GM19452 (cell line): ENCODE data around the gene BEND7.
"Not testable (repeated sequence)": the region's sequence is repeated elsewhere in the genome, so short reads cannot be mapped to it uniquely, and the experiment has no call there.

Experiments
- ATAC-seq: cut with Tn5 transposase; IDR thresholded peaks from one replicate; pipeline ENCODE4 v1.9.1; 2021; ENCODE audit not compliant: unreplicated experiment

BEND7 gene

DNA sequence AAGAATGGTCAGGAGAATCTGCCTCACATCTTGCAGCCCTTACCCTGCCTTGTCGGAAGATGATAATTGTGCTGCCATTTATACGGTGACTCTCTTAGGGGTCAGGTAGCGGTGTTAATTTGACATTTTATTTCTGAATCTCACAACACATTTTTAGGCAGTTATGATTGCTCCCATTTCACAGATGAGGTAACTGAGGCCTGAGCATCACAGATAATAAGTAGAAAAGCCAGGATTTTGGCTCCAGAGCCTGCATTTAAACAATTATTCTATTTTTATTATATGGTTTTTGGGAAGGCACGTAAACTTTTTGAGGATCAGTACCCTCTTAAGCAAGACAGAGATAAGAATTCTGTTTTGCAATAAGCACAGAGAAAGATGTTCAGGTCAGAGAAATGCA lies 103.4 kb downstream of the BEND7 start:
- no peak for ATAC-seq

DNA sequence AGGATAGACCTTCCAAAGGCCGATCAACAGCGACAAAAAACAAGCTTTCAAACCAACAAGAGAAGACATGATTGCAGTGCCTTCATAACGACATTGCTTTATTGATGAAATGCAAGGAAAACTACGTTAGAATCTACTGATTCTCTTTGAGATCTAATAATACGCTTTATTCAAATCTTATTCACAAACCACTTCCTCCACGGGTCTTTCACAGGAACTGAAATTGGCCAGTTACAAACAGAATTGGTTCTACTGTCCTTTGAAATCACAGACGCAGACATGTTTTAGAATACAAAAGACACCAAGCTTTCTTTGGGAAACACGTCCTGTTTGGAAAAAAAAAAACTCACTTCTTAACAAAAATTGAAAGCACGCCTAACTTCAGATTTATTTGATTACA lies 106.0 kb downstream of the BEND7 start:
- no peak for ATAC-seq

DNA sequence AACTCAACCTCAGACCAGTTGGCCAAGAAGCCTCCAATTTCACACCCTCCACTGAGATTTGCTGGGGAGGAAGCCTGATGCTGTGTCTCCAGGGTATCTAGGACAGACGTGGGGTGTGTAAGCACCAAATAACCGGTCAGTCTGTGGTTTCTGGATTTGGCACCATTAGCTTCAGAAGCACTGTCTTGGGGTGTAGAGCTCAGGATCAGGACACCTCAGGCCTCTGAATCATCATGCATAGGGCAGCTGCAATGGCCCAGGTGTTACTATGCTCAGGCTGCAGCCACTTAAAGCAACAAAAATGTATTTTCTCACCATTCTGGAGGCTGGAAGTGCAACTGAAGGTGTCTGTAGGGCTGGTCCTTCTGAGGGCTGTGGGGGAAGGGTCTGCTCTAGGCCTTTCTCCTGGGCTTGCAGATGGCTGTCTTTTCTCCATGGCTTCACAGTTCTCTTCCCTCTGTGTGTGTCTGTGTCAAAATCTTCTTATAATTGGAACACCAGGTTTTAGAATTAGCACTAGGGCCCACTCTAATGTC lies 107.4 kb downstream of the BEND7 start:
- no peak for ATAC-seq

DNA sequence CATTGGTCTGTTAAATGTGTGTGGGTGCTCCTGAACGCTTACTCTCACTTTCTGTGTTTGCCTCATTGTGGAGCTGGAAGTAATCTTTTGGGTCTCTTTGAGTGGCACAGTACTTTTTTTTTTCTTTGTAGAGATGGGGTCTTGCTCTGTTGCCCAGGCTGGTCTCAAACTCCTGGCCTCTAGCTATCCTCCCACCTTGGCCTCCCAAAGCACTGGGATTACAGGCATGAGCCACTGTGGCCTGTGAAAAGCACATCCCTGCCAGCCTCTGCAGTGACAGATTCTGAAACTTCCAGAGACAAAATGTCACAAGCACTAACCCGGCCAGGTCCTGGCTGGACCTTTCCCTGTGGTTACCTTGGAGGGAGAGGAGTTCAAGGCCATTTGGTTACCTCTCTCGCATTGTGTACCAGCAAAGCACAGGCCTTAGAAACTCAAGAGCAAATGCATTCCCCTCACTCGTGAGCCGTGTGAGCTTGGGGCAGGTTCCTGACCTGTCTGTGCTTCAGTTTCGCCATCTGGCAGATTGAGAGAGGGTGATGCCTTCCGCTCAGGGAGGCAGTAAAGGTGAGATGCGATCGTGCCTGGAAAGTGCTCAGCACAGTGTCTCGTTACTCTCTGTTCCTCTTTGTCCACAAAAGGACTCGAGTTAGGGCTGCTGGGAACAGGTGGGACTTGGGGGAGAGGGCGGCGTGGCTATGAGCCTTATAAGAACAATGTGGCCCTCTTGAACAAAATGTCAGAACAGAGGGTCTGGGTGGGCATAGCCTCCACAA lies 108.1 kb downstream of the BEND7 start:
- ATAC-seq, result no peak

DNA sequence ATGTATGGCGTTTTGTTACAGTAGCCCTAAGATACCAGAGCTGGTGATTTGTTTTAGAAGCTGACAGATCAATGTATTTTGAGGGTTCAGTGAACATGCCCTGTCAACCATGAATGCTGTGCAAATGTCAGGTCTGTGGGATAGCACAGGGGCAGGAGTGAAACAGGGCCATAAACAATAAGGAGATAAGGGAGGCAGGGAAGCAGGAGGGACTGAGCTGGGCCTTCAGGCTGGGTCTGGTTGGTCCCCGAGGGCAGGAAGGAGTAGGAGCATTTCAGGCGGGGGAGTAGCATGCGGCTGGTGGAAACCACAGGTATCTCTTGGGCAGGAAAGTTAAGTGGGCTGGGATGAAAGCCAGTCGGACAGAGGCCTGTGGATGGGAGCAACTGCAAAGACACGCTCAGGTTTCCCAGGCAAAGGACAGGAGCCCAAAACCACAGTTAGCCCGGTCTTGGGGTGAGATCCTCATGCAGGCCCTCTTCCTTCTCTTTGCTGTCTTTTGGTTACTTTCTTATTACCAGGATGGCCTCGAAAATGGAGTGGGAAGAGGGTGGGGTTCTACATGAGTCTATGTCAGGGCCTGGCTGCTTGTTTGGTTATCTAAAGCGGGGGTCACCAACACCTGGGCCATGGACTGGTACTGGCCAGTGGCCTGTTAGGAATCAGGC lies 111.2 kb downstream of the BEND7 start:
- ATAC-seq, result no peak

DNA sequence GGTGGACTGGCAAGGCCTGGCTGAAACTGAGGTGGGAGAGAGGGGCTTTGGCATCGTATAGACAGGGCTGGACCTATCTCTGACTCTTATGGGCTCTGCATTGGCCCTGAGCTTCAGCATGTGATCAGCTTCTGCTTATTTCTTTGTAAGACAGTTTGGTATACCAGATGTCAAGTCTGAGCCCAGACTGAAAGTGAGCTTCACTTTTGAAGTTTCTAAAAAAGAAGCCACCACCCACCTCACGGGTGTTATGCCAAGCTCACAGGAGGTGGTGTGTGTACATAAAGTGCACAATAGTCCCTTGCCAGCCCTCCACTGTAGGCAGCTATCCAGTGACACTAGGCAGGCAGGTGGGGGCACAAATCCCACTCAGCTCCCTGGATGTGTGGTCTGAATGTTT lies 112.1 kb downstream of the BEND7 start:
- ATAC-seq, result no peak

DNA sequence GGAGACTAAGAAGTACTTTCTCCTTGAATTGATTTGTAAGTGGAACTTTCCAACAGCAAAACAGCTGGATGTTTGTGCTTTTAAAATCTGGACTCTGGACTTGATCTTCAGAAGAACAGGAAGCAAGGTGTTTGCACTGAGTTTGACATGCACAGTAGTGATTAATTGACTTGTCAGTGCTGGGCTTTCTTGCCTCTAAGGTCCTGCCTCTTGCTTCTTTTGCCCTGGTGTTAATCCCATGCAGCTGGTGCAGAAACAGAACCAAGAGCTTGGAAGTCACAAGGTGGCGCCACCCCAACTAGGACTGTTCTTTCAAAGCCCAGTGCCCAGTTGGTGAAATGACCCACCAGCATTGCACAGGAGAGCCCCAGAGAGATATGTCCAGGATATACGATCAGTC lies 114.0 kb downstream of the BEND7 start:
- no peak for ATAC-seq

DNA sequence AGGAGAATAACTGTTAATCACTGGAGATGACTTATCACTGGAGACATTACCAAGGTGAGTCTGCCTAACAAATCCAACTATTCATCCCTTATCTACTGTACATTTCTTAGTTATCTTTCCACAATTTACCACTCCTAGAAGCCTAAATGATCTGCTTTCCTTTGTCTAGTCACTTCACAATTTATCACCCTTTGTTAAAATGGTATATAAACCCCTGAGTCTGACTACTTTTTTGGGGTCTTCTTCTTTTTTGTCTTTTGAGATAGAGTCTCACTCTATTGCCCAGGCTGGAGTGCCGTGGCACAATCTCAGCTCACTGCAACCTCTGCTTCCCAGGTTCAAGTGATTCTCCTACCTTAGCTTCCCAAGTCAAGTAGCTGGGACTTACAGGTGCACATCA lies 114.7 kb downstream of the BEND7 start:
- ATAC-seq, result no peak

DNA sequence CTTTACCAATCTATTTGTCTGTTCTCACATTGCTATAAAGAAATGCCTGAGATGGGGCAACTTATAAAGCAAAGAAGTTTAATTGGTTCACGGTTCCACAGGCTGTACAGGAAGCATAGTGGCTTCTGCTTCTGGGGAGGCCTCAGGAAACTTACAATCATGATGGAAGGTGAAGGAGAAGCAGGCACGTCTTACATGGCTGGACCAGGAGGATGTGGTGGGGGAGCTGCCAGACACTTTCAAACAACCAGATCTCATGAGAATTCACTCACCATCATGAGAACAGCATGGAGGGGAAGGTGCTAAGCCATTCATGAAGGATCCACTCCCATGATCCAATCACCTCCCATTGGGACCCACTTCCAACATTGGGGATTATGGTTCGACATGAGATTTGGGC lies 115.9 kb downstream of the BEND7 start:
- no peak for ATAC-seq

DNA sequence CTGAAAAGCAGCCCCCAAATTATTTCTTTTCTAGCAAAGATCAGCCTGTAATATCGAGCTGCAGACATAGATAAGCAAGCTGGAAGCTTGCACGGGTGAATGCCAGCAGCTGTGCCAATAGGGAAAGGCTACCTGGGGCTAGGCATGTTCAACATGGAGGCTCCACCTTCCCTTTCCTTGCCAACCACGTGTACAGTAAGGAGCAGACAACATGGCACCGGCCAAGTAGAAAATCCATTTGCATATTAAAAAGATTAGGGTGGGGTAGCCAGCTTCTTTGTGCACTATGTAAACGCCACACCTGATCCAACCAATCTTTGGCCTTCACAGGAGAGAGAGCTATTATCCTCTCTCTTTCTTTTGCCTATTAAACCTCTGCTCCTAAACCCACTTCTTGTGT lies 124.0 kb downstream of the BEND7 start:
- no peak for ATAC-seq

DNA sequence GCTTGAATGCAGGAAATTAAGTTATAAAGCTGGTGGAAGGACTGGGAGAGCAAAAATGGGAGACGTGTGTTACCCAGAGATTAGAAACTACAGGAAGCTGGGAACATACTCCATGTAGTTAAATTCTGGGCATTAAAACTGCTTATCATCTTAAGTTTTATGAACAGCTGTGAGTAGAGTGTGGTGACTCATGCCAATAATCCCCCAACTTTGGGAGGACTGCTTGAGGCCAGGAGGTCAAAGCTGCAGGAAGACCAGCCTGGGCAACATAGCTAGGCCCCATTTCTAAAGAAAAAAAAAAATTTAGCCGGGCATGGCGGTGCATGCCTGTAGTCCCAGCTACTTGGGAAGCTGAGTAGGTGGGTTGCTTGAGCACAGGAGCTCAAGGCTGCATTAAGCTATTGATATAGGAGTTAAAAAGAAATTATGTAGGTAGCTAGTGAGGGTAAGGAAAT lies 124.5 kb downstream of the BEND7 start:
- no peak for ATAC-seq

DNA sequence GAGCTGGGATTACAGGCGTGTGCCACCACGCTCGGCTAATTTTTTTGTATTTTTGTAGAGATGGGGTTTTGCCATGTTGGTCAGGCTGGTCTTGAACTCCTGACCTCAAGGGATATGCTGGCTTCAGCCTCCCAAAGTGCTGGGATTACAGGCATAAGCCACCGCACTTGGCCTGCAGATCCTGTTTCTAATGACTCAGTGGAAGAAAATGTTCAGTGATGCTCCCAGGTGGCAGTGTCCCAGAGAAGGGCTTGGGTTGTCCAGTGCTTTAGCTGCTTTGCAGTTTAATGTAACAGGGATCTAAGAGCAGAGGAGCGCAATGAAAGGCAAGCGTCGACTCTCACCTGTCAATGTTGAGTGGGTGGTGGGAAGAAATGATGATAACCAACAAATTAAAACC lies 125.4 kb downstream of the BEND7 start:
- not testable (repeated sequence) for ATAC-seq

DNA sequence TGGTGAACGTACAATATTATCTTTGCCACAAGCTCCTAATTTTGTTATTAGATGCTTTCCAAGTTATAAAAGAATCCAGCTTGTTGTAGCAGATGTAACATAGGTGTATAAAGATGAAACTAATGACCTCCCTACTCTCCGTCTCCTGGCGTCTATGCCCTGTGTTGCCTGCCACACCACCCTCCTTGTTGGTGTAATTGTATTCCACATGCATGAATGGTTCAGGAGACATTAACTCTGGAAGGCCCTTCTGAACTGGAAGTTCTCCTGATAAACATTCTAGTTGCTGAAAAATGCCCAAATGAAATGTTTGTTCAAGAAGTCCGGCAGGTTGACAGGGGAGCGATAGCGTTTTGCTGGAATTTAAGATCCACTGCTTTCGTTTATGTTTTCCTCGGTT lies 126.8 kb downstream of the BEND7 start:
- no peak for ATAC-seq

DNA sequence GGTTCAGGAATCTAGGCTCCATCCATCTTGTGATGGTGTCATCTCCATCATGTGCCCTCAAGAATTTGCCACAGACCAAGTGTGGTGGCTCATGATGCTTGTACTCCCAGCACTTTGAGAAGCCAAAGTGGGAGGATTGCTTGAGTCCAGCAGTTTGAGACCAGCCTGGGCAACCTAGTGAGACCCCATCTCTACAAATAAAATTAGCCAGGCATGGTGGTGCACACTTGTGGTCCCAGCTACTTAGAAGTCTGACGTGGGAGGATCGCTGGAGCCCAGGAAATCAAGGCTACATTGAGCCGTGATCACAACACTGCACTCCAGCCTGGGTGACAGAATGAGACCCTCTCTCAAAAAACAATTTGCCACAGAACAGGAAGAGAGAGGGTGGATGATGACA lies 127.7 kb downstream of the BEND7 start:
- ATAC-seq, result no peak

DNA sequence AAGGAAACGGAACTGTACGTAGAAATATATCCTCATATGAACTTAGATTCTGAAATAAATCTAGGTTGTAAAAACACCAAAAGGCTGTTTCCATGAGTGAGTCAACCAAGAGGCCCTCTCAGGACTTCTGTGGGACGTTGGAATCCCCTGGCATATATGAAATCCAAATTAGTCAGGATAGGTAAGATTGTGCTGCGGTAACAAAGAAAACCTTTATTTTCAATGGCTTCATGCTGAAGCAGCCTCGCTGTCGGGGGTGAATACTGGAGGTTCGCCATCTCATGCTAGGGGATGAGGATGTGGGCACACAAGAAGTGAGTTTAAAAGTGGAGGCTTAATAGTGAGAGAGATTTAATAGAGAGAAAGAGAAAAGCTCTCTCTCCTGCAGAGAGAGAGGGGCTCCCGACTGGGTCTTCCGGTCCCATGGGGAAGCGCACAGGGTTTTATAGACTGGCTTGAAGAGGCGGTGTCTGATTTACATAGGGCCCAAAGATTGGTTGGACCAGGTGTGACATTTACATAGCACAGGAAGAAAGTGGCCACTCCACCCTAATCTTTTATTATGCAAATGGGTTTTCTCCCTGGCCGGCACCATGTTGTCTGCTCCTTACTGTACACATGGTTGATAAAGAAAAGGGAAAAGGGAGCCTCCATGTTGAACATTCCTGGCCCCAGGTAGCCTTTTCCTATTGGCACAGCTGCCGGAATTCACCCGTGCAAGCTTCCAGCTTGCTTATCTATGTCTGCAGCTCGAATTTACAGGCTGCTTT lies 128.4 kb downstream of the BEND7 start:
- ATAC-seq, result no peak

DNA sequence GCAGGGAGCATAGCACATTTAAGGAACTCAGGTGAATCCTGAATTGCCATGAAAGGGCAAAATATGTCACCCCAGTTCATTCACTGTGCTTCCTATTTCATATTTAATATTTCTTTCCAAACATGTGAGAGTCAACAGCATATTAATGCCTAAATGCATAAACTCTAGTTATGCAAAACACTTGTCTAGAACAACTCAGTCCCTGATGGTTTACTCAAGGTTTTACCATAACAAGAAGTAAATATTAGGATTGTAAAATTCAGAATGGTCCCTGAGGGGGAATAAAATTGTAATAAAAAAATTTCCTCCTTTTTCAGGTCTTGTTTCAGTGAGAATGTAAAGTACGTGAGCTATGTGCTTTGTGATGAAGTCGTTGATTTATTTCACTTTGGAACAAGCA lies 129.1 kb downstream of the BEND7 start:
- no peak for ATAC-seq

DNA sequence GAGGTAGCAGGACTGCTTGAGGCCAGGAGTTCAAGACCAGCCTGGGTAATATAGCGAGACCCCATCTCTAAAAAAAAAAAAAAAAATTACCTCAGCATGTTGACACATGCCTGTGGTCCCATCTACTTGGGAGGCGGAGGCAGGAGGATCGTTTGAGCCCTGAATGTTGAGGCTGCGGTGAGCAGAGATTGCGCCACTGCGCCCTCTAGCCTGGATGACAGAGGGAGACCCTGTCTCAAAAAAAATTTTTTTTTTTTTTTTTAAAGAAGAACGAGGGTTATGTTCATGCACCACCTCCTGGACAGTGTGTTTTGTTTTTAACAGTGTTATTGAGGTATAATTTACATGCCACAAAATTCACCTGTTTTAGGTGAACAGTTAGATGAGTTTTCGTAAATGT lies 129.6 kb downstream of the BEND7 start:
- no peak for ATAC-seq

DNA sequence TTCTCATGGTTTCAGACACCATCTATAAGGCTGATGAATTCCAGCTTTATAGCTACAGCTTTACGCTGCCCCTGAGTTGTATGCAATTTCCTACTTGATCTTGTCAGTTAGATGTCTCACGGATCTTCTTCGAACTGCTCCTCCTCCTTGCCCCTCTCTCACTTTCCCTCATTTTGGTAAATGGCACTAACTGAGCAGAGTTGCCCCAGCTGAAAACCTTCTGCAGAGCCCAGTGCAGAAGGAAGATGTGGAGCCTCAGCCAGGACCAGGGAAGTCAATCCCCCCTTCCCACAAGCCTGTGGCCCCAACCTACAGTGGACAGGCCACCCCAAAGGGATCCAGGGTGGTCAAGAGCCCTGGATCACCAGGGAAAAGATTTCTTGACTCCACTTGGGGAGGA lies 131.8 kb downstream of the BEND7 start:
- no peak for ATAC-seq

DNA sequence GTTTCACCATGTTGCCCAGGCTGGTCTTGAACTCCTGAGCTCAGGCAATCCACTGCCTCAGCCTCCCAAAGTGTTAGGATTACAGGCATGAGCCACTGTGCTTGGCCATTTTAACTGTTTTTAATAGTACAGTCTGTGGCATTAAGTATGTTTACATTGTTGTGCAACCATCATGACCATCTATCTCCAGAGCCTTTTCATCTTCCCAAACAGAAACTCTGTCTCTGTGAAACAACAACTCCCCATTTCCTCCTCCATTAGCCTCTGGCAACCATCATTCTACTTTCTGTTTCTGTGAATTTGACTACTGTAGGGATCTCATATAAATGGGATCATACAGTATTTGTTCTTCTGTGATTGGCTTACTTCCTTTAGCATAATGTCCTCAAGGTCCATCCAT lies 132.4 kb downstream of the BEND7 start:
- no peak for ATAC-seq

DNA sequence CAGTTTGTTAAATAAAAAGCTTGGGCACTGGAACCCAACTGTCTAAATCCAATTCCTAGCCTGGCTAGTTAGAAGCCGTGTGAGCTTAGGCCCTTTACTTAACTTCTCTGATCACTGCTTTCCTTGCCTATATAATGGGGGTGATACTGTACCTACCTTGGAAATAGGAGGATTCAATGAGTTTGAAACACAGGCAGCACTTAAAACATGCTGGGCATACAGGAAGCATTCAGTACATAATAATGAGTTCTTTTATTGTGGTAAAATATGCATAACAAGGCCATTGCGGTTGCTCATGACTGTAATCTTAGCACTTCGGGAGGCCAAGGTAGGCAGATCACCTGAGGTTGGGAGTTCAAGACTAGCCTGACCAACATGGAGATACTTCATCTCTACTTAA lies 133.3 kb downstream of the BEND7 start:
- ATAC-seq, result no peak

DNA sequence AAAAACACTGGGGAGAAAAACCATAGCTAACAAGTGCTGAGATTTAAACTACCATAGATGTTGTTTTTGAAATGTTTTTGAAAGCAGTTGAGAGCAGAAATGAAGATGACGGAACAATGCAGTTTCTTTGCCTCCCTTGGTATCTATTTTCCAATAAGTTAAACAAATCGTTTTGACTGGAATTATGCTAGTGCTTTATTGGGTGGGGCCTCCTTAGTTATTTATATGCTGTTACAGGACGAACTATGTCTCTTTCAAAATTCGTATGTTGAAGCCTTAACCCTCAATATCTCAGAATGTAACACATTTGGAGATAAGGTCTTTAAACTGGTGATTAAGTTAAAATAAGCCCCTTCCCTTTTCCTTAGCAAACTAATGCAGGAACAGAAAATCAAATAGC lies 135.2 kb downstream of the BEND7 start:
- ATAC-seq, result no peak

DNA sequence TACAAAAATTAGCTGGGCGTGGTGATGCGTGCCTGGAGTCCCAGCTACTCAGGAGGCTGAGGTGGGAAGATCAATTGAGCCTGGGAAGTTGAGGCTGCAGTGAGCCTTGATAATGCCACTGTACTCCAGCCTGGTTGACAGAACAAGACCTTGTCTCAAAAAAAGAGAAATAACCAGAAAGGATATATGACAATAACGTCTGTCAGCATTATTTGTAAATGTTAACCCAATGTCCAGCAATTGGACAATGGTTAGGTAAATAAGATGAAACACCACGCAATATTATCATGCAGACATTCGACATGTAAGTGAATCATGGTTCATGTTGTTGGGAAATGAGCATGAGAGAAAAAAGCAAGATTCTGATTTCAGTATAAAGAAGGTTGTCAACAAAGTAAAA lies 136.1 kb downstream of the BEND7 start:
- no peak for ATAC-seq
